T-helper 17 cell (primary cell): ENCODE data around the gene IRF4. TPM values are rescaled to one million over a fixed set of nuclear protein-coding genes. Genes with fewer than 3 reads are reported as not detected.
A peak's percentile ranks its signal among the peaks of the same experiment; 100 is the strongest.

Source experiments
- ATAC-seq: fragments of 150-1000 bp; cut with Tn5 transposase; 2 replicates; pipeline ENCODE4 v1.10.0; 2021; ENCODE audit warnings: mild to moderate bottlenecking, moderate library complexity
- DNase-seq, 3 donors: peaks; one replicate each; pipeline versions ENCODE4 v3.0.0 to v3.0.0-alpha.2; 2020 to 2021
- H3K9me3 ChIP-seq: one replicate; pipeline ENCODE4 v1.7.0; 2013; ENCODE audit warnings: low read length, mild to moderate bottlenecking; ENCODE audit not compliant: control insufficient read depth, poor library complexity, severe bottlenecking
- H3K27ac Mint-ChIP-seq: one replicate; pipeline ENCODE4 v1.8.0; 2022; ENCODE audit warnings: mild to moderate bottlenecking, moderate library complexity, mixed read lengths
- H3K27me3 Mint-ChIP-seq: one replicate; pipeline ENCODE4 v1.8.0; 2022; ENCODE audit warnings: mixed read lengths
- H3K36me3 Mint-ChIP-seq: one replicate; pipeline ENCODE4 v1.8.0; 2022; ENCODE audit warnings: low read depth, mixed read lengths
- H3K4me1 Mint-ChIP-seq: one replicate; pipeline ENCODE4 v1.8.0; 2022; ENCODE audit warnings: mild to moderate bottlenecking, mixed read lengths
- H3K4me3 Mint-ChIP-seq: one replicate; pipeline ENCODE4 v1.8.0; 2022; ENCODE audit warnings: mild to moderate bottlenecking, moderate library complexity, mixed read lengths
- total RNA-seq, 4 donors: library from RNA in 2 of 4; stranded (reverse) in 2 of 4; gene quantifications; one replicate each; pipeline ENCODE4 v1.2.3 and lab custom pipeline; 2022 to 2026

The IRF4 gene
- total RNA-seq (10 to 100 TPM; 16.6 to 32.8 TPM), total RNA-seq (lab: John Stamatoyannopoulos, UW) (39.0 to 204 reads per million in 2 donors)

DNA sequence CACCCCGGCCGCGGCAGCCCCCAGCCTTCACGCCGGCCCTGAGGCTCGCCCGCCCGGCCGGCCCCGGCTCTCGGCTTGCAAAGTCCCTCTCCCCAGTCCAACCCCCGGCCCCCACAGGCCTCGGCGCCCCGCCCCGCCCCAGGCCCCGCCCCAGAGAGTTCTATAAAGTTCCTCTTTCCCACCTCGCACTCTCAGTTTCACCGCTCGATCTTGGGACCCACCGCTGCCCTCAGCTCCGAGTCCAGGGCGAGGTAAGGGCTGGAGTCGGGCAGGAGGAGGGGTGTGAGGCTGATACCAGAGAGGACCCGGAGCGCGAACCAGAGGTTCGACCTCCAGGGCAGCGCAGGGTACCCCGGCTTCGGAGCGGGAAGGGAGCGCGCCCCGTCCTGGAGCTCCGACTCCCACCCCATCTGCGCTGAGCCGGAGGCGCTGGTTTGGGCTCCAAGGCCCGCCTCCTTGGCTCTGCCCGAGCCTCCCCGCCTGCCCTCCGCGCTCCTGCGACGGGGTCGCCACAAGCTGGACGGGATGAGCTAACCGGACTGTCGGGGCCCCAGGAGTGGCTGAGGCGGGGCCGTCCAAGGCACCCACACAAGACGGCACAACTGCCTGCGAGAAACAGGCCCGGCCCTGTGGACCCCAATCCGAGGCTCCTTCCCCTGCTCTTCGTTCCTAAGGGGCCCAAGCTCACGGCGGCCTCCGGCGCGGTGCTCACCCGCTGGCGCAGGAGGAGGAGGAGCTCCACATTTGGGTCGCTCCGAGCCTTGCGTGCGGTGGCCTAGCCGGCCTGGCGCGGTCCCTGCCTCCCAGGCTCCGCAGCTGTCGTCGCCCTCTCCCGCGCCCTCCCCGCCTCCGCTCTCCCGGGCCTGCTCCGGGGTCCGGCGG, at the start of gene IRF4:
IRF4 (plus strand) TSS at position 194 of the 882 bp plus-strand sequence. CDS start 1,401 bp downstream, outside the sequence.
- peak within 1 kb of the TSS; percentile 19 for H3K27ac Mint-ChIP-seq
- H3K36me3 Mint-ChIP-seq = peaks cover 3% of the 10 kb centered on the region
- ATAC-seq (peak; percentile 59), DNase-seq (peak in 2 of 3 donors; percentile 43 to 51)
- peaks cover 27% of the 10 kb centered on the region for H3K27me3 Mint-ChIP-seq
- H3K9me3 ChIP-seq = peaks cover 6% of the 10 kb centered on the region
- peak within 1 kb of the TSS; percentile 93 for H3K4me3 Mint-ChIP-seq
- H3K4me1 Mint-ChIP-seq = peaks cover 33% of the 10 kb centered on the region

DNA sequence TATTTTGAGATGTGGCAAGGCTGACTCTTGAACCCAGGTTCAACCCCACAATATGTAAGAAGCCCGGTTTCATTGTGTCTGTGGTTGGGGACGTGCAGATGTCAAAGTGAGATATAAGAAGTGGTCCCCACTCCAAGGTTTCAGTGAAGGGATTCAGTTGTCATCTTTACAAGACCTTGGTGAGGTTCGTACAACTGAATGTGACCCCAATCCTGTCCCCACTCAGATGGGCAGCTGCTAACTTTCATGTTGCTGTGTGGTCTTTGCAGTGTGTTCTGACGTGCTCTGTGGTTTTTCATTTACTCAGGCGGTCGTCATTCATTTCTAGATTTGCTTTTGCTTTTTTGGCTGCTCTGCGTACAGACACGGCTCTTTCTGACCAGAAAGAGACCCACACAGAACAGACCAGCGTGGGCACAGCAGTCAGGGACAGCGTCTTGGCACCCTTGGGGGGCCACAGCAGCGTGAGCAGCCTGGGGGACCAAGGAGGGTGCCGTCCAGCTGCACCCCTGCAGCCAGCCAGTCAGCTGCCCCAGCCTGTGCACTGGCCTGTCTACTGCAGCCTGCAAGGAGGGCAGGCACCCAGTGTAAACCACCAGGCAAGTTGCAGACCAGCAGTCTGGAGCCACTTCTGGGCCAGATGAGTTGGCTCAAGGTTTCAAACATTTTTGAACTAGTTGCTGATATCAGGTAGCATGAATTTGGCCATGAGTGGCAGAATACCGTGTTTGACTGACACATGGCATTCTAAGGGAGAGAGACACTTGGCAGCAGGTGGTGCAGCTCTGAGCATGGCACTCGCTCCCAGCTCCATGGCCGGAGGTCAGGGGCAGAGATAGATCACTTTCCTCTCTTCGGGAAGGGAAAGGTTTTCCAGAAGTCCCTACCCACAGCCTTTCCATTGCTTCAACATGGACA, 49.4 kb upstream of the IRF4 start:
- no peak for ATAC-seq
- H3K27me3 Mint-ChIP-seq = no peaks in the 10 kb centered on the region
- no peak overlapping the region for H3K27ac Mint-ChIP-seq
- H3K4me3 Mint-ChIP-seq = no peak overlapping the region
- no peak for DNase-seq
- no peaks in the 10 kb centered on the region for H3K36me3 Mint-ChIP-seq
- no peaks in the 10 kb centered on the region for H3K9me3 ChIP-seq
- peaks cover 15% of the 10 kb centered on the region for H3K4me1 Mint-ChIP-seq

DNA sequence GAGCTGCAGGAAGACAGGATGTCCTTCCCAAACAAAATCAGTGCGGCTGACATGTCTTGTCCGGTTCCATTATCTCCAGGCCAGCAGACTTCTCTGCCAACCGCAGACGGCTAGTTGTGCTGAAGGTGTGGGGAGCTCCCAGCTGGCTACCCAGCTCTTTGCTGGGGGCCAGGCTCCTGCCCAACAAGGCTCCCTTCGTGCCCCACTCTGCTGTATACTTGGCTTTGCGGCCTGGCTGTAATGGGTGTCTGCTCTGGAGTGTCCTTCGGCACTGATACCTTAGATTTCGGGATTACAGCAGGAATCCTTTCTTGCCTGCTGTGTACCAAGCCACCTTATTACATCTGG, 48.7 kb upstream of the IRF4 start:
- H3K27me3 Mint-ChIP-seq = no peaks in the 10 kb centered on the region
- no peak overlapping the region for H3K27ac Mint-ChIP-seq
- H3K4me1 Mint-ChIP-seq = peaks cover 13% of the 10 kb centered on the region
- ATAC-seq (no peak), DNase-seq (no peak)
- H3K9me3 ChIP-seq = no peaks in the 10 kb centered on the region
- no peaks in the 10 kb centered on the region for H3K36me3 Mint-ChIP-seq
- H3K4me3 Mint-ChIP-seq = no peak overlapping the region

DNA sequence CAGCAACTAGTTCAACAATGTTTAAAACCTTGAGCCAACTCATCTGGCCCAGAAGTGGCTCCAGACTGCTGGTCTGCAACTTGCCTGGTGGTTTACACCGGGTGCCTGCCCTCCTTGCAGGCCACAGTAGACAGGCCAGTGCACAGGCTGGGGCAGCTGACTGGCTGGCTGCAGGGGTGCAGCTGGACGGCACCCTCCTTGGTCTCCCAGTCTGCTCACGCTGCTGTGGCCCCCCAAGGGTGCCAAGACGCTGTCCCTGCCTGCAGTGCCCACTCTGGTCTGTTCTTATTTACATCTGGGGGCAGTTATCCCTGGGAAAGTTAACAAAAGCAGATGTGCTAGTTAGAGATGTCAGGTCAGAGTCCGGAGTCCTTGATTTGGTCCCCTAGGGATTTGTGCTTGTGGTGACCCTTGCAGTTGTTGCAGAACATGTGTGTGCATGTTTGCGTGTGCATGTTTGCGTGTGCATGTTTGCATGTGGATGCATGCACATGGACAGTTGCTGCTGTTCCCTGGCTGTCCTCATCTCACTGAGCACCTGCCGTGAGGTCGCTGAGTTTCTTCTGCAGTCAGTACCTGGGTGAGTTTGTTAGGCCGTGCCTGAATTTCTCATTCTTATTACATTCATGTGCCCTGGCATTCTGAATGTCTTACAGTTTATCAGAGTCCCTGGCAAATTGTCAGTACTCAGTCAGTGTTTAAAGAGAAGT, 48.2 kb upstream of the IRF4 start:
- H3K36me3 Mint-ChIP-seq = no peaks in the 10 kb centered on the region
- H3K27me3 Mint-ChIP-seq = no peaks in the 10 kb centered on the region
- no peak for DNase-seq
- no peak for ATAC-seq
- peaks cover 9% of the 10 kb centered on the region for H3K4me1 Mint-ChIP-seq
- no peaks in the 10 kb centered on the region for H3K9me3 ChIP-seq
- no peak overlapping the region for H3K27ac Mint-ChIP-seq
- H3K4me3 Mint-ChIP-seq = no peak overlapping the region

DNA sequence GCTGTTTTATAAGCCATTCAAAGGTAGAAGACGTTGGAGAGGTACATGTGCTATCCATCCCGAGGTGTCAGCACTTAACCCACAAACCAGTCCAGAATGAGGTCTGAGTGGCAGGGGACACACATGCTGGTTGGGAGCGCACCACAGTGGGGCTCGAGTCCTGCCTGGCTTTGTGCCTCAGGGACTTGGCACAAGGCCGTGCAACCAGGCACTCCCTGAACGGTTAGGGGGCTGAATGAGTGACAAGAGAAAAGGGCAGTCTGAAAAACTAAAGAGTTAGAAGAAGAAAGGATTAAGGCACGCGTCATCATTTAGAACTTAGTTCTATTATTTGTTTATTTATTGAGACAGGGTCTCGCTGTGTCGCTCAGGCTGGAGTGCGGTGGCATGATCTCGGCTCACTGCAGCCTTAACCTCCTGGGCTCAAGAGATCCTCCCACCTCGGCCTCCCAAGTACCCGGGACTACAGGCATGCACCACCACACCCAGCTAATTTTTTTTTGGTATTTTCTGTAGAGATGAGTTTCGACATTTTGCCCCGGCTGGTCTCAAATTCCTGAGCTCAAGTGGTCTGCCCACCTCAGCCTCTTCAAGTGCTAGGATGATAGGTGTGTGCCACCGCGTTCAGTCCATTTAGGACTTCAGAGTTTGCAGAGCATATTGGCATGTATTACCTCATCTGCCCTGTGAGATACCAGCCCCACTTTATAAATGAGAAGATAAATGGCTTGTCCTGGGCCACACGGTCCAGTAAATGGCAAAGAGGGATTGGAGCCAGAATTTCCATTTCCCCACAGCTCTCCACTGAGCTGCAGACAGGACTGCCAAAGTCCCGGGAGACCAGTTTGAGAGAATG, 47.4 kb upstream of the IRF4 start:
- no peaks in the 10 kb centered on the region for H3K9me3 ChIP-seq
- H3K4me3 Mint-ChIP-seq = no peak overlapping the region
- DNase-seq (no peak), ATAC-seq (no peak)
- peaks cover 5% of the 10 kb centered on the region for H3K4me1 Mint-ChIP-seq
- no peak overlapping the region for H3K27ac Mint-ChIP-seq
- no peaks in the 10 kb centered on the region for H3K27me3 Mint-ChIP-seq
- peaks cover 3% of the 10 kb centered on the region for H3K36me3 Mint-ChIP-seq

DNA sequence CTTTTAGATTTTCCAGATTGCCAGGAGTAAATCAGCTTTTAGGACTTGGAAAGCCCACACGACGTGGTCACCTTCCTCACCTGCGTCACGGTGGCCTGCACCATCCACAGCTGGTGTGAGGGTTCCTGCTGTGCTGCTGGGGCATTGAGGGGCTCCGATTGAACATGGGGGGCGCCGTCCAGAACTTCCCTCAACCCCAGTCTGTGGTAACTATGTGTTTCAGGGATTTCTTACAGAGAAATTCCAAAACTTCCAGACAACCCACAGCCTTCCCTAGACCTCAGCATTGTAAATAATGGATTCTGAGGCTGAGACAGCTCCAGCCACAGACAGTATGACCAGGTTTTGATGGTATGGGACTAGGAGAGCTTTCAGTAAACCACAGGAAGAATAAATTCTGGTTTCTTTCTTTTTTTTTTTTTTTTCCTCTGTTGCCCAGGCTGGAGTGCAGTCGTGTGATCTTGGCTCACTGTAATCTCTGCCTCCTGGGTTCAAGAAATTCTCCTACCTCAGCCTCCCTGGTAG, 46.7 kb upstream of the IRF4 start:
- DNase-seq (no peak), ATAC-seq (no peak)
- Mint-ChIP-seq H3K36me3 (peaks cover 3% of the 10 kb centered on the region), H3K4me1 (no peaks in the 10 kb centered on the region), H3K4me3 (no peak overlapping the region), H3K27me3 (no peaks in the 10 kb centered on the region), H3K27ac (no peak overlapping the region)
- H3K9me3 ChIP-seq = no peaks in the 10 kb centered on the region

DNA sequence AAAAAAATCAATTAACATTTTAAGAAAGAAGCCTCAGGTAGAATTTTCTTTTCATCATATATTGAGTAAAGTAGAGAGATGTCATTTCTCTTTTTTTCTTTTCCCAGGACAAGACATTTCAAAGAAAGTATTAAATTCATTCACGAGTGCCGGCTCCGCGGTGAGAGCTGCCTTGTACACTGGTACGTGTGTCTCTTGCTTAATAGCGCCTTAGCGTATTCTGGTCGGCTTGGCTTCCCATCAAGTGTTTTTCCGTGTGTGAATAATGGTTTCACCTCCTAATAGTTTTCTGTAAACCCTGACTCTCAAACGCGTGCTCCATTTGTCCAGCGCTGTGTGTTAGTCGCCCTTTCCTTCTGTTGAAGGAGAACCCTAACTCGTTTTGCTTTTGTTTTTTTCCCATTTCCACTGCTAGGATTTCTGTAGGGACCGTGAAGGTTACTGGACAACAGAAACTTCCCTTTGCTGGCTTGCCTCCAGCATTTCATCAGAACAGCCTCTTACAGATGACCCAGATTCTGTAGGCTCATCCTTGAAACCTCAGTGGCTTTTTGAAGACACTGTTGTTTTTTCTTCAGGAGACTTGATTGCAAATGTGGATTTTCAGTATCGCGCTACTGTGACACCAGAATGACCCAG, 45.7 kb upstream of the IRF4 start:
- Mint-ChIP-seq H3K4me1 (no peaks in the 10 kb centered on the region), H3K36me3 (peaks cover 3% of the 10 kb centered on the region), H3K27ac (no peak overlapping the region), H3K27me3 (no peaks in the 10 kb centered on the region), H3K4me3 (no peak overlapping the region)
- DNase-seq = no peak
- ATAC-seq = no peak
- no peaks in the 10 kb centered on the region for H3K9me3 ChIP-seq

DNA sequence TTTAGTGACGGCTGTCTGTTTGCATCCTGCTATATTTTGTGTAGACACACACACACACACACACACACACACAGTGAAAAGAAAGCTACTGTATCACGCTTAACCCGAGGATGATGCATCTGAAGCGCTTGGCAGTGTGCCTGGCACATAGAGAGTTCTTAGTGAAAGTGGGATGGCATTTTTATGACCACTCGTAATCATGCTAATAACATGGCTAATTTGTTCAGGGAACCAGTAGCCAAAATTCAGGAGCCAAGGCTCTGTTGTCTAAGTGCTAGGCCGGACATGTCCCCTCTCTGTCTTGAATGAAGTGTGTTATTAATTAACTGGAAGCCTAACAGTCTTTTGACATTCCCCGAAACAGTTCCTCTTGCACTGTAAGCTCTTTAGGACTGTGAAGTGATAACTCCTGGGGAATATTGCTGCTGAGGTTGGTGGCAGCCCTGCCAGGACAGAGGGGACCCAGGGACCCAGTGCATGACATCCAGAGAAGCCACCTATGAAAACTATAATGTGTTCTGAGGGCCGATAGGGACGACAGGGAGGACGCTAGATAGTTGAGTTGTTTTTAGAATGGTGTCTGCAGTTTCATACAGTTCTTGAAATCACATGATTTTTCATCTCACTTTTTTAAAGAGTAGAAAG, 45.0 kb upstream of the IRF4 start:
- H3K9me3 ChIP-seq = no peaks in the 10 kb centered on the region
- ATAC-seq (no peak), DNase-seq (no peak)
- H3K27ac Mint-ChIP-seq = no peak overlapping the region
- H3K27me3 Mint-ChIP-seq = no peaks in the 10 kb centered on the region
- H3K4me1 Mint-ChIP-seq = no peaks in the 10 kb centered on the region
- no peak overlapping the region for H3K4me3 Mint-ChIP-seq
- H3K36me3 Mint-ChIP-seq = peaks cover 3% of the 10 kb centered on the region

DNA sequence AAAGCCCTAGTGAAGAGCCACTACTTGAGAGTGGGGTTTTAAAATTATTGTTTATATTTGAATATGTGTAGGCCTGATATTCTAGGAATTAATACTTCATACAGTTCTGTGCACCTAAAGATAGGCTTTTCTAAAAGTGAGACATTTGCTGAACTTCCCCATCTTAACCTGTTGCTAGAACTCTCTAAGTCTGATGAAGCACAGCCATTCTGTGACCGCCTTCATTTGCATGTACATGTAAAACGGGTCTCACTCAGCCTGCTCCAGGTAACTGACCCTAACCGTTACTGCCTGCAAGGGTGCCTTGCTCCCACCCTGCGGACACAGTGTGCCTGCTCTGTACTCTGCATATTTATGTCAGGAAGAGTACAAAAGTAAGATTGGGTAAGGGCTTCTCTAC, 44.3 kb upstream of the IRF4 start:
- no peaks in the 10 kb centered on the region for H3K4me1 Mint-ChIP-seq
- no peak overlapping the region for H3K27ac Mint-ChIP-seq
- DNase-seq (no peak), ATAC-seq (peak; percentile 65)
- no peak overlapping the region for H3K4me3 Mint-ChIP-seq
- peaks cover 3% of the 10 kb centered on the region for H3K36me3 Mint-ChIP-seq
- no peaks in the 10 kb centered on the region for H3K9me3 ChIP-seq
- no peaks in the 10 kb centered on the region for H3K27me3 Mint-ChIP-seq

DNA sequence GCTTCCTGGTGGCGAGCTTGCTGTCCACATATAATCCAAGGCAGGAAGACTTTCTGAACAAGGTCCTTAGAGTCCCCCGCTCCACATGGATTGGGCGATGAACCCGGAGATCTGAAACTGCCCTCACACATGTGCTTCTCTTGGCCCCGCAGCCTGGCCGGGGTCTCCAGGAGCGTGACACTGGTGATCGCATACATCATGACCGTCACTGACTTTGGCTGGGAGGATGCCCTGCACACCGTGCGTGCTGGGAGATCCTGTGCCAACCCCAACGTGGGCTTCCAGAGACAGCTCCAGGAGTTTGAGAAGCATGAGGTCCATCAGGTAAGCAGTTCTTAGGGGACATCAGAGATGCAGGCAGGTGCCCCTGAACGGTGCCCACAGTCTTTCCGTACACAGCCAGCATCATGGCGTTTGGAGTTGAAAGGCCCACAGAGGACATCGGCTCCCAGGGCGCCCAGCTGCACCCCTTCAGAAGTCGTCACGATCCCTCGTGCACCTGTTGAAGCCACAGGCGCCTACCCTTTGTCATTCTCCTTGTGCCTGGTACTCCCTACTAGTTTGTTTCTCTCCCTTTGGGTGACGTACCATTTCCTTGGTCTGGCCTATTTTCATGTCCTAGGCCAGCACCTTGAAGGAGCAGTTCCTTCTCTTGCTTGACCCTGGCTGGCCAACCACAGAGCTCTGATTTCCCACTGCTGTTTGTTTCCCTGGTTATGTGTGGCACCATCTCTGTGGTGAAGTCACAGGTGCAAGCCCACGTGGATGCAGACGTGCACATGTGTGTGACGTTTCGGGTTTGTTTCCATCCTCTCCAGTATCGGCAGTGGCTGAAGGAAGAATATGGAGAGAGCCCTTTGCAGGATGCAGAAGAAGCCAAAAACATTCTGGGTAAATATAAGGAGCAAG, 43.3 kb upstream of the IRF4 start:
- H3K4me1 Mint-ChIP-seq = no peaks in the 10 kb centered on the region
- no peak overlapping the region for H3K27ac Mint-ChIP-seq
- no peak overlapping the region for H3K4me3 Mint-ChIP-seq
- ATAC-seq (no peak), DNase-seq (no peak)
- H3K9me3 ChIP-seq = no peaks in the 10 kb centered on the region
- no peaks in the 10 kb centered on the region for H3K27me3 Mint-ChIP-seq
- H3K36me3 Mint-ChIP-seq = peaks cover 3% of the 10 kb centered on the region
